ENCODE measurements around the gene CHAC2. TPM values are rescaled to one million over a fixed set of nuclear protein-coding genes. Genes with fewer than 3 reads are reported as not detected.

CHAC2 gene
- total and polyA plus RNA-seq, 9 of the 15 experiments (the other 6 are each of a cell fraction or from before 2014, with no cell fraction given): 9.8 to 35.6 (median 18.2) TPM

- intact Hi-C loops (cut with micrococcal nuclease): loop anchor here (5.0 kb wide), 1 partner anchor 102 kb away; no protein-coding TSS in a partner anchor
- H2AFZ ChIP-seq (ENCODE audit: low read depth, low read length): 0 out of 2 replicates have a peak overlapping the region, but pooled peaks have one; percentile 12
- DNase-seq (ENCODE audit: extremely low read depth in 1 of 4, low spot score in 3 of 4): peak in 2 of 4 experiments; percentile 28 to 52
- ATAC-seq: peak; percentile 47
- peak overlapping the region; percentile 83 for H3K4me2 ChIP-seq (ENCODE audit: insufficient read depth, low read length)
- ChIA-PET POLR2A (interaction anchor here (1.5 to 4.3 kb wide), 3 partner anchors 8 to 136 kb away, joined by 6 to 45 read pairs (median 32); partner anchors contain the start of genes ASB3 and ERLEC1), CTCF (ENCODE audit: low intra/inter-chr PET ratio) (no interaction called here)
- FAIRE-seq: no peak
- peak overlapping the region; percentile 65 to 83; a peak in 3 of 4 replicates for H3K9ac ChIP-seq (ENCODE audit: insufficient read depth in 1 of 2, low read depth in 2 of 2, low read length in 2 of 2)
- H3K9me3 ChIP-seq (replicated peaks; ENCODE audit: control insufficient read depth, insufficient read depth, low read depth, low read length): no peaks in the 10 kb centered on the region
- 10% methylated on average over 15 of the region's 15 CpGs for WGBS (ENCODE audit: insufficient coverage, low coverage, missing lambda C conversion rate)
- peaks cover 80% of the 10 kb centered on the region for H3K79me2 ChIP-seq (ENCODE audit: control insufficient read depth, insufficient read depth, low read length)
- no peaks in the 10 kb centered on the region; the same call in 1 of the 2 replicates for H4K20me1 ChIP-seq (replicated peaks; ENCODE audit: control insufficient read depth, insufficient read depth, low read length)
- H3K27ac ChIP-seq (ENCODE audit: extremely low read depth, low read depth, low read length): peak overlapping the region; percentile 11; the same call in 1 of the 3 replicates
- no TSS peak for BruUV-seq (replicated peaks)
- H3K9me1 ChIP-seq (ENCODE audit: control insufficient read depth, insufficient read depth, low read length): no peaks in the 10 kb centered on the region
- peaks cover 19% of the 10 kb centered on the region for H3K36me3 ChIP-seq (ENCODE audit: control insufficient read depth, insufficient read depth, low read length)
- no peaks in the 10 kb centered on the region for H3K27me3 ChIP-seq (ENCODE audit: control insufficient read depth in 2 of 2, insufficient read depth in 2 of 2, low read length in 2 of 2)
- peak overlapping the region; percentile 62; the same call in 1 of the 2 replicates for H3K4me3 ChIP-seq
- peaks cover 0 to 34% of the 10 kb centered on the region in 2 experiments; a peak in 3 of 5 replicates for H3K4me1 ChIP-seq (replicated peaks in 1 of 2; ENCODE audit: control insufficient read depth in 2 of 2, insufficient read depth in 2 of 2, low read length in 2 of 2)
- in situ Hi-C loops (cut with MboI): no loop called here
- TF ChIP-seq TEAD1 (CRISPR knock-in tag; IDR thresholded peaks at IDR 0.05) (no peak), SMARCA4 (IDR thresholded peaks at IDR 0.05) (0 out of 2 replicates have a peak, but pooled peaks have one; percentile 28), MAFG (tag; conservative IDR thresholded peaks at IDR 0.05) (peak; percentile 81), SMARCB1 (IDR thresholded peaks at IDR 0.05; ENCODE audit: insufficient read length, low read depth) (no peak), CXXC5 (CRISPR knock-in tag; IDR thresholded peaks at IDR 0.05) (peak; percentile 57), ZNF316 (IDR thresholded peaks at IDR 0.05) (peak; percentile 93), ZNF134 (CRISPR knock-in tag; conservative IDR thresholded peaks at IDR 0.05) (no peak), MLLT1 (IDR thresholded peaks at IDR 0.05) (0 out of 4 replicates have a peak, but pooled peaks of 1 of the 2 experiments have one; percentile 40), ZNF780A (CRISPR knock-in tag; IDR thresholded peaks at IDR 0.05) (no peak), ARID1B (IDR thresholded peaks at IDR 0.05) (peak; percentile 15), ZKSCAN8 (CRISPR knock-in tag; IDR thresholded peaks at IDR 0.05) (no peak), ZNF583 (CRISPR knock-in tag; IDR thresholded peaks at IDR 0.05) (0 out of 2 replicates have a peak, but pooled peaks have one; percentile 53), GABPB1 (CRISPR knock-in tag; IDR thresholded peaks at IDR 0.05) (0 out of 2 replicates have a peak, but pooled peaks have one; percentile 8), TRIM24 (IDR thresholded peaks at IDR 0.05) (peak in 1 of 2 experiments; percentile 33; a peak in 1 of 4 replicates), HDAC2 (IDR thresholded peaks at IDR 0.05) (0 out of 2 replicates have a peak, but pooled peaks have one; percentile 21), DMBX1 (CRISPR knock-in tag; IDR thresholded peaks at IDR 0.05; ENCODE audit: borderline replicate concordance) (no peak), MAFF (IDR thresholded peaks at IDR 0.05; ENCODE audit: low read length) (peak; percentile 46; the same call in 1 of the 2 replicates), ARNT (IDR thresholded peaks at IDR 0.05) (no peak), NFE2 (IDR thresholded peaks at IDR 0.05; ENCODE audit: low read depth) (peak; percentile 54), KLF16 (IDR thresholded peaks at IDR 0.05) (no peak), MNT (conservative IDR thresholded peaks at IDR 0.05) (0 out of 4 replicates have a peak, but pooled peaks of 1 of the 2 experiments have one; percentile 32)
Measured at GRCh38 chr2:53769318-53769945, 1.8 kb downstream of the CHAC2 start.

Data from K562 (cell line).